ENCODE data around the gene SLC27A2.
A peak's percentile ranks its signal among the peaks of the same experiment; 100 is the strongest.

Gene SLC27A2

DNA sequence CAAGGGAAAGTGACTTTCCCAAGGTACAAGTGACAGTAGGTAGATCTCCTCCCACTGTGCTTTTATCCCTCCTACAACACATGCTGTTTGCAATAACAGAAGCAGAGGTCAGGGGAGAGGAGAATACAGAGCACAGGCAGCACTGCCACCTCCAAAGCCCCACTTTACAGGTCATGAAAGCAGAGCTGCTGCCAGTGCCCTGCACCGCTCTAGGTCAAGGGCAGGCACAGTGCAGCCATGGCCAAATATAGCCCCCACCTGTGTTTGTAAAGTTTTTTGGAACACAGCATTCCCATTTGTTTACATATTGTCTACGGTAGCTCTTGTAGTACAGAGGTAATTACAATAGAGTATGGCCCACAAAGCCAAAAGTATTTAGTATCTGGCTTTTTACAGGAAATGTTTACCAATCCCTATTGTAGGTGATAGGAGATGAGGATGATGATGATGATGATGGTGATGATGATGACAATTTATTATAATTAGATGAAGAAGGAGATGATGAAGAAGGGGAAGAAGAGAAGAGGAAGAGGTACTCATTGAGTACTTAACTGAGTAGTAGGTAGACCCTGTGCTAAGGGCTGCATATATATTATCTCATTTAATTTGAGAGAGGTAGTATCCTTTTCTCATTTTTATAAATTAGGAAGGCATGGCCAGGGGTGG, 63.1 kb downstream of the SLC27A2 start:
- no peak for DNase-seq

DNA sequence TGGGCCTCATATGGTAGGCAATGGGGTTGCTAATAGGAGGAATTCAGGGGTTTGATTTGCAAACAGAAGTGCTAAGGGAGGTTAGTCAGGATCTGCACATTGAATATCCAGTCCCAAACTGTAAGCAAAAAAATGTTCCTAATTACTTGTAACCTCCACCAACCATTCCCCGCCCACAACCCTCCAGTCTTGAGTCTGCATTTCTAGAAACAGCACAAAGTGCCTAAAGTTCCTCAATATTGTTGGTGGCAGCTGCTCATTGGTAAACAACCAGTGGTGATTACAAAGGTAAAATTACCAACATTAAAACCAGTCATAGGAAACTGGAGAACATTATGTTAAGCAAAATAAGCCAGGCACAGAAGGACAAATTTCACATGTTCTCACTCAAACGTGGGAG, 64.6 kb downstream of the SLC27A2 start:
- DNase-seq = no peak

DNA sequence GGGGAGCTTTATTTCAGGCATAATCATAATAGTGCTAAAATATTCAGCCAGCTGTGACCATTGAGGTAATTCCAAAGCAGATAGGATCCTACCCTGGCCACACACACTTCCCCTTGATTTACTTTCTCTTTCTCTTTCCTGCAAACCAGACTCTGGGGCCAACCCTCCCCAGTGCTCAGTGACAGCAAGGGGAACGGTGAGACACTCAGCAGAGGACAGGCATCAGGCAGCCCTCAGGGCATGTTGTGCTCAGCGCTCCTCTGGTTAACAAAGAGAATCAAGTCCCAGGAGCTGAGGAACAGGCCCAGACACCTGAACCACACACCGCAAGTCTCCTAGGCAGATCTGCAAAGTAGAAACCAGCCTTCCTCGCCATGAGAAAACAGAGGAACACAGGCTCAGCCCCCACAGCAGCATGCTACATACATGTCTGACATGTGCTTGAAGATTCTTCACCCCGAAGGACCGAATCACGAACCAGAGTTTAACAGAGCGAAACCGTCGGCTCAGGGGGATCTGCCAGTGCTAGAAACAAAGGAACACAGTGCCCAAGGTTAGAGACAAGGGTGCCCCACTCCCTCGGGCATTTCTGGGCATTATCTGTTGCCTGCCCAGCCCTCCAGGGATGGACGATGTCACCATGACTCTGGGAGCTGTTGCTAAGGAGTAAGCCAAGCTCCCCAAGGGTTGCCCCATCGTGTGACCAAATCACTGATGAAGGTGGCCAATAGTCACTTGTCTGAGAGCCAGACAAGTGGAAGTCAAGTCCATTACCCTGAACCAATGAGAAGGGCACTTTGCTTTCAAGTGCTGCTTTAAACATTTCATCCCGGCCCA, 66.0 kb downstream of the SLC27A2 start:
- peak; percentile 41 for DNase-seq

DNA sequence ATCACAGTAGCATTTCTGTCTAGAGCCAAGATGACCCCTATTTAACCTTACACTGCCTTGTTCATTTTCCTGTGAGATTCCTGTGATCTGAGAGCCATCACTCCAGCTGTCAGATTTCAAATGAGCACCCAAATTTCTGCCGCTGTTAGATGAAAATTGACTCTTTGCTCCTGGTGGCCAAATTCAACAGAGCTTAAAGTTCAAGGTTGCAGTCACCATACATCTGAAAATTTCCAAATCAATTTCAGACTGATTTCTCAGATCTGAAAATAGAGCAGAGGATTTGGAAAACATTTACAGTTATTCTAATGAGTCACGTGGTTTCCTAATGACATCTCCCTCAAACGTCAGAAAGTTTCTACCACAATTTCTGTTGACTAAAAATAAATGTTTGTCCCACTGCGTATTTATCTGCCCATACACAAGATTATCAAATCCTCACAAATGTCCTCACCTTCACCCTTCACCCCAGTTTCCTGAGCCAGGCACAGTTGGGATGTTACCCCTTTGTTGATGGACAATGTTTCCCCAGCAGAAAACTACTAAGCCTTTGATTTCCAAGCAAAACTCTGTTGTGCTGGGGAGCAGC, 67.1 kb downstream of the SLC27A2 start:
- no peak for DNase-seq

DNA sequence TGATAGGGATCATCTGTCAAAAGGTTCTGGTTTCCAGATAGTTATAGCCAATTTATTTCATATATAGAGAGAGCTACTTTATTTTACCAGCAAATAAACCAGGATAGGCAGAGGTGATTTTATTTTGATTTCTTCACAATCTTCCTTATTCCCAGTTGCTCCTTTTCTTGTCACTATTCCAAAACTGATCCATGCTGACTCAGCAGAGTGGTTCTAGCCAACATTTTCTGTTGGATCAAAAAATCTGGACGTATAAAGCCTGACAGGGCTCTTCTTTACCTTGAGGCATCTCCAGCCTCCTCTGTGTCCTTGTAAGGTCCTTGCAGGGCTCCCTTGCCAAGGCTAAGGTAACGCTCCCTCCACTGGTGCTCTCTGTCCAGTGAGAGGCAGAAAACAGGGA, 67.7 kb downstream of the SLC27A2 start:
- DNase-seq = no peak

DNA sequence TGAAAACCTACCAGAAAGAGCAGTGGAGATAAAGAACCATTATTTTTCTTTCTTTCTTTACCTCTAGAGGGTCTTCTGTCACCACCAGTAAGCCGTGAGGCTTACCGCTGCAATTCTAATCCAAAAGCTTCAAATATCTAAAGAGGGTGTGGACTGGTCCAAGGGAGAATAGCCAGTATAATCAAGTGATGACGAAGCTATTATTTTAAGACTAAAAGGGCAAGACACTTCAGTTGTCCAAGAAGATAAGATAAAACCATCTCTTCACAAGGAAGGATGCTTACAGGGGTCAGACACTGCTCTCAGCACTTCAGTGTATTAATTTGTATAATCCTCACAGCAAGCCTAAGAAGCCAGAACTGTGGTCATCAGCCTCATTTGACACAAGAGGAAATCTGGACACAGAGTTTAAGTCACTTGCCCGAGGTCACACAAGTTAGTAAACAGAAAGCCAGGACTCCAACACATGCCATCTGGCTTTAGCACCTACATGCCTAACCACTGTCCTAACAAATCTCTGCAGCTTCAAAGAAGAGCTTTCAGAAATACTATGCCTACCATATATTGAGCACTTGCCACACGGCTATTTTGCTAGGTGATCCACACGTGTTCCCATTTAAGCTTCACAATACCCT, 68.9 kb downstream of the SLC27A2 start:
- no peak for DNase-seq

DNA sequence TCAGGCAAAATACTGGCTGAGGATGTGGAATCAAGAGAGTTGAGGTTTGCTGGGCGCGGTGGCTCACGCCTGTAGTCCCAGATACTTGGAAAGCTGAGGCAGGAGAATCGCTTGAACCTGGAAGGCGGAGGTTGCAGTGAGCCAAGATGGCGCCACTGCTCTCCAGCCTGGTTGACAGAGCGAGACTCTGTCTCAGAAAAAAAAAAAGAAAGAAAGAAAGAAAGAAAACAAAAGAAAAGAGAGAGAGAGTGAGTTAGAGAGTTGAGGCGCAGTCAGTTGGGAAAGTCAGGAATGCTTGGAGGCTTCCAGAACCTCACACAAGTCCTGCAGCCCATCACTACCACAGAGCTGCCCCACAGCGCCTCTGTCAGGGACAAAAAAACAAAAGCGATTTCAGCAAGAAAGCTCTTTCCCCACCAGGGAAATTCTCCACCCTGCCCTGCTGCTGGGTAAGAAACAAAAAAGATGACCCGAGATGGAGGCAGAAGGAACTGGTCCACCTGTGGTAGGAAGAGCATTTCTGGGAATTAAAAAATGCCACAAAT, 69.7 kb downstream of the SLC27A2 start:
- no peak for DNase-seq

DNA sequence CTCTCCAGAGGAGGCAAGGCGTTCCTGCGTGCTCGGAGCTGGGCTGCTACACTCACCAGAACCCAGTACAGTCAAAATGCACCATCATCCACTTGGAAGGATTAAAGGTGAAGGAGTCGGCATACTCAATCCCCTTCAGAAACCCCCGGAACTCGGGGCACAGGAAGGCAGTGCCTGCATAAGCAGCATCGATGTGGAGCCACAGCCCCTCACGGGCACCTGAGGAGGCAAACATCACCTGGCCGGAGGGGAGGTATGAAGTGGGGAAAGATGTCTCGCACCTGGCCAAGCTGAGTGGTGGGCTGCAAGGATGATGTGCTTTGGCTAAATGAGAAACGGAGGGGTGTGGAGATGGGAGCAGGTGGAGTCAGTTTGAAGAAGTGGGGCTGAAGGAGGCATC, 70.6 kb downstream of the SLC27A2 start:
- no peak for DNase-seq

DNA sequence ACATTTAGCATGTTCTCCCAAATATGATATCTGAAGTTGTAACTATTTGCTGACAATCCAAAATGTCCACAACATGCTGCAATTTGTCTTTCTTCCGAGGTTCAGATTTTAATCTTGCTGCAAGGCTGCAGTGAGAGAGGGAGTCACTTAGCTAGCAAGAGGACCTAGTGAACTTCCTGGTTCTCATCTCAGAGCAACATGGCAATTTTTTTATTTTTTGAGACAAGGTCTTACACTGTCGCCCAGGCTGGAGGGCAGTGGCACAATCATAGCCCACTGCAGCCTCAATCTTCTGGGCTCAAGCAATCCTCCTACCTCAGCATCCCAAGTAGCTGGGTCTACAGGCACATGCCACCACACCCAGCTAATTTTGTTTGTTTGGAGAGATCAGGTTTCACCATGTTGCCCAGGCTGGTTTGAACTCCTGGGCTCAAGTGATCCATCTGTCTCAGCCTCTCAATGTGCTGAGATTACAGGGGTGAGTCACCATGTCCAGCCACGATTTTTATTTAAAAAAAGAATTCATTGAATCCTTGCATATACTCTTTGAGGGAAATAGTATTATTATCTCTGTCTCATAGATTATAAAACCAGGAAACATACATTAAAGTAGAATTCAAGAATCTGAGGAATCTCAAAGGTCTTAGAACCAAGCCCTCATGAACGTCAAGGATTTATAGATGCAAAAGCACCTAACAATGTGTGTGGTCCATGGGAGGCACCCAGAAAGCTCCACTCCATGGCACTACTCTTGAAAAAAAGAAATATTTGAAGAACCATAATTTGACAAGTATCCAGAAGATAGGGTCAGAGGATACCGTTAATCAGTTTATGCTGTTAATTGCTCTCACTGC, 74.4 kb downstream of the SLC27A2 start:
- no peak for DNase-seq

DNA sequence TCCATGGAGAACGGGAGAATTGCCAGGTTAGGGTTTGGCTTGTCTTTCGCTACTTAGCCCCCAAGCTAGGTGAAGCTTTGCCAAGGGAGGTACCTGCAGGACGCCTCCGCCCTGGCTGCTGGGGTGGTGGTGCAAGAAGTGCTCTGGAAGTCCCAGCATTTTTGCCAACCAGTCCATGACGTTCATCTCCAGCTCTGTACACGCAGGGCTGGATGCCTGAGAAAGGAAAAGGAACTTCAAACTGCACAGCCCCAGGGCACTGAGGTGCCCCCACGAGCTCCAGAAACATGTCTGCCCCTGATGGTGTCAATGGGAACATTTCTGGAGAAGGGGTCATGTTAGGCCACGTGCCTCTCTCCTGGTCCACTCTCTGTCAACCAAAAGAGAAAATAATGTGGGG, 75.3 kb downstream of the SLC27A2 start:
- no peak for DNase-seq

DNA sequence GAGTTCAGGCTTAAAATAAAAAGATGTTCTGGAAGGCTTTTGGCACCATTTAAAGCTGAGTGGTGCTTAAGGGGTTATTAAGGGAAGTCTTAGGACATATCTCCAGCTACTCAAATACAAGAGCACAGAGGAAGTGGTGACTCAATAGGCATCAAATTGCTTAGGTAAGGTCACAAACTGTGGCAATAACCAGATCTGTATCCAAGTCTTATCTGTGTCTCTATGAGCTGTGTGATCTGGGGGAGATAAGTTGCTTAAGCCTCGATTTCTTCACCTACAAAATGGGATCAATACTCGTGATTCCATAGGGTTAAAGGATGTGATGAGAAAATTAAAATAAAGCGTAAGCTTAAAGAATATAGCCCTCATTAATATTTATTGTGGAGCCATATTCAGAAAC, 75.9 kb downstream of the SLC27A2 start:
- DNase-seq = no peak

DNA sequence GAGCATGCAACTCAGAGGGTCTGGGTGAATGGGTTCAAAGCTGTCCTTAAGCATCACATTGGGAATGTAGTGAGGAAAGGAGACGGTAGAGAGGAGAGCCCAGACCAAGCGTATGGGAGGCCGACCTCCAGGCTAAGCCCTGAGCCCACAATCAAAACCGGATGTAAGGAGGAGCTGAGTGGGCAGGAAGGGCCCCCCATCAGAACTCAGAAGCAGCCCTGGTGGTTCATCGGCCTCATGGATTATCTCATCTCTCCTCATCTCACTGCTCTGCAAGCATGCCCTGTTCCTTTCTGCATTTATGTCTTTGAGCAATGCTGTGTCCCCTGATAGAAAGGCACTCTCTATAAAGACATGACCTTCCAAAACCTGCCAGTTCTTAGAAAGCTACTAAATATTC, 77.3 kb downstream of the SLC27A2 start:
- no peak for DNase-seq

DNA sequence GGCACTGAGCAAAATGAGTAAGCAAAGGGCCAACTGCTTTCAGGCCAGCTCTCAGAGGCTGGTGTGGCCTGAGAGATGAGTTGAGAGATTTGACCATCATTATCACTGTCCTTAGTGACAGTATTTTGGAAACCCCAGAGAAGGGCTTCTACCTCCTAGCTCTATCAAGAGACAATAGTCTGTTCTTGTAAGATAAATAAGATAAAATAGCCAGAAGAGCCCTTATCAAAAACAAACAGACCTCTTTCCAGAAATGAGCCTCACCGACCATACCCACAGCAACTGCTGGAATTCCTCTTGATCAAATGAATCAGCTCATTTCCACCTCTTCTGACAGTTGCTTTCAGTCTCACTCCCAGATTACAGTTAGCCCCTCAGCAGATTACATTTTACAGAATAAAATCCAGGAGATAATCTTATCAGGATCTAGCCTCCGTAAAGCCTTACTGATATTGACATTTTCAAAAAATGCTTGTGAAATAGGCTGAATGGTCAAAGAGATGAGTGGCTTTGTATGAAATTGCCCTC, 79.0 kb downstream of the SLC27A2 start:
- no peak for DNase-seq

DNA sequence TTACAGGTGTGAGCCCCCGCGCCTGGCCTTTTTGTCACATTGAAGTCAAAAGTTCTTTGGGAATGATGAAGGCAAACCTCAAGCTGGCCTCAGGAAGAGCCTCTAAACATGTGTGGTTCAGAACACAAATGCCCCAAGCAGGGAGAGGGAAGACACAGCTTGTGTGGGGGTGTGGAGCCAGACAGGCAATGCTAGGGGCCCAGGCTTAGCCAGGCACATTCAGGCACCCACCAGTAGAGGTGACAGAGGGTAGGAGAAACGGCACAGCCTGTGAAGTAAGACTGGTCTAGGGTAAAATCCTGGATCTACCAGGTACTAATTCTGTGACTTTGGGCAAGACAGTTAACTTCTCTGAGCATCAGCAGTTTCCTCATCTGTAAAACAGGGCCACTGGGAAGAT, 80.0 kb downstream of the SLC27A2 start:
- DNase-seq = no peak

DNA sequence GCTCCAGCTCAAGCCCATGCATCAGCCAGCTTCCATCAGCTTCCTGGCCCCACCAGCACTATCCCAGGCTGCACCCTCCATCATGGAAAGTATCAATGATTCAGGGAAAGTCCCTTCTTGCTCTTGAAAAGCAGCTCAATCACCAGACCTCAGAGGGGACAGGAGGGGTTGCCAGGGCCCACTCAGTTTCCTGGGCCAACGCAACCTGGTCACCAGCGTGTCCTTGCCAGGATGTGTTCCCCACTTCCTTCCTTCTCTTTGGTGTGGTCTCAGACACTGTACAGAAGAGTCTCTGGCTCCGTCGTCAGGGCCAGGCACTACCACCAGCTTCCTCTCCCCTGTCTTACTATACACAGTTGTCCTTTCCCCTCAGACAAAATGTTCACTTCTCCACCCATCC, 80.5 kb downstream of the SLC27A2 start:
- peak; percentile 52 for DNase-seq

DNA sequence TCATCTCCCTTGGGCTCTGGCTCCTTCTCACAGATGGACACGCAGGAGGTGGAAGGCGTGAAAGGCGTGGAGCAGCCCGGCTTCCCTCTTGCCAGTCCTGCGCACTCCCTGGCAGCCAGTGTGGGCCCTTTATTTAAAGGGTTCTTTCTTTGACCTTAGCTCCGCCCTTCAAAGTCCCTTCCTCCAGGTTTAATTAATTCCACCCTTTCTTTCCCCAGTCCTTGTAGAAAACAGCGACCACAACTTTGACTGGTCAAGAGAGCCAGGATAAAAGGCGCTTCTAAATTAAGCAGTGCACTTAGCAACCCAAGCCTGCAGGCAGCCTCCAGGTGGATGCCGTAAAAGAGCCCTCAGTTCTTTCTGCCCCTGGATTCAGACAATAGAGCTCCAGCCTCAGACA, 83.6 kb downstream of the SLC27A2 start, which contains the start of gene HDC:
Gene HDC, minus strand, starts transcription at position 107 of the 400 bp plus-strand sequence. Its CDS starts 103 bp downstream, at position 4.
- no peak for DNase-seq

DNA sequence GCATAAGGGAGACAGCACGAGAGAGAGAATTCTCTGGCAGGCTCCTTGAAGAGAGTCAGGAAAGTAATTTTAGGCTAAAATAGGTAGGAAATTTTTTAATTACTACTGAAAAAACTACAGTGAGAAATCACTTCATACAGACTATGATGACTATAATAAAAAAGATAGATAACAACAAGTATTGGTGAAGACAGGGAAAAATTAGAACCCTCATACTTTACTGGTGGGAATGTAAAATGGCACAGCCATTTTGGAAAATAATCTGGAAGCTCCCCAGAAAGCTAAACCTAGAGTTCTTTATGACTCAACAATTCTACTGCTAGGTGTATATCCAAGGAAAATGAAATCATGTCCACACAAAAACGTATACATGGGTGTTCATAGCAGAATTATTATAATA, 85.6 kb downstream of the SLC27A2 start:
- DNase-seq = no peak

DNA sequence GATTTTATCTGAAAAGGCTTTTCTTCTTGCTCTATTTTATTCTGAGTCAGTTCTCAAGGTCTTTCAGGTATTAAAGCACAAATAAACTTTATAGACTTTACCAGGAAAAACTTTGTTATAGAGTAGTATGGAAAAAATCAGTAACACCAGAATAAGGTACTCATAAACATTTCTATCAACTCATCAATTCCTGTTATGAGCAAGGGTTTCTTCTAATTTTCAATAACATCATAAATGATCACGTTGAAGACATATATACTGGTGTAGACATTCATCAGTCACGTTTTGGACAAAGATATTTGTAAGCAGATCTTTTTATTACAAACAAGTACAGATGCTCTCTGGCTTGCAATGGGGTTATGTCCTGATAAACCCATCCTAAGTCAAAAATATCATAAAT, 93.1 kb downstream of the SLC27A2 start:
- DNase-seq = no peak

DNA sequence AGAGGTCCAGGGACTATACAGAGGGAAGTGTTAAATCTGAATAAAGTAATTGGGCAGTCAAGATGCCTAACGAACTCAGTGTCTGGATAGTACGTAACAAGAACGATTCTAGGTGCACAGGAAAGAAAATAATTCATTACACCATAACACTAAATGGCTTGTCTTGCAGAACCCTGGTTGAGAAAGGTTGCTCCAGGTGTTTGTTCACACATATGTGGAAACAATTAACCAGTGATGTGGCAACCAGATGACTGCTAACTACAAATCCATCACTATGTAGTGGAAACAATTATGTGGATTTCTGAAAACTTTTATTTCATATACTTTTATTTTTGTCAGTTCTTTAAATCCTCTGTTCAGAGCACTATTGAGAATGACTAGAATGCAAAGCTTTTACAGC, 93.9 kb downstream of the SLC27A2 start:
- DNase-seq = no peak

DNA sequence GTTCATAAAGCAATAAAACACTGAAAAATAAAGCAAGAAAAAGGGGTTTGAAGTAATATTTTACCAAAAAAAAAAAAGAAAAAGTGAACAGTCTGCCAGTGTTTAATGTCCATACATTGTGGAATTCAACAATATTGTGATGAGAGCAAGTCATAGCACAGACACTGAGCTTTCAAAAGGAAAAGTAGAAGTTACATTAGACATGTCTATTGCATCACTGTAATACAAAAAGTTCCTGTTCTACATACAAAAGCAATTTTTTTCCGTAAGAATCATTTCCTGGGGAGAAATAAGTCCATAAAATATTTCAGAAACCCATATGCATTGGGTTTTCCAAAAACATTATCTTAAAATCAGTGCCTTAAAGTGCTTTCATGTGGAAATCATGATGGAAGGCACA, 95.4 kb downstream of the SLC27A2 start:
- DNase-seq = no peak

DNA sequence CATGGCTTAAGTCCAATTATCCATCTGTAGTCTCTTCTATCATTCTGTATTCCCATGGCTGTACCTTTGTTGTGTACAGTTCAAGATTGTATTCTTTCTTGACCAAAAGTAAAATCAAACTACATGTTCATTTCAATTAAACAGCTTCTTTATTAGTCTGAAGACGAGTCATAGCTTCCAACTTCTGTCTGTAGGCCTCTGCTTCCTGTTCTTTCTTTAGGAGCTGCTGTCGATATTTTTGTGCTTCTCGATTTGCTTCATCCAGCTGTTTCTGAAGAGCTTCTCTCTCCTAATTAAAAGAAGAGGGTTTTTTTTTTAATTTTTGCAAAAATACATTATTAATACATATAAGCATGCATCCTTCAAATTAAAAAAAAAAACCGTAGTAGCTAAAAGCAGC, 96.5 kb downstream of the SLC27A2 start:
- no peak for DNase-seq

DNA sequence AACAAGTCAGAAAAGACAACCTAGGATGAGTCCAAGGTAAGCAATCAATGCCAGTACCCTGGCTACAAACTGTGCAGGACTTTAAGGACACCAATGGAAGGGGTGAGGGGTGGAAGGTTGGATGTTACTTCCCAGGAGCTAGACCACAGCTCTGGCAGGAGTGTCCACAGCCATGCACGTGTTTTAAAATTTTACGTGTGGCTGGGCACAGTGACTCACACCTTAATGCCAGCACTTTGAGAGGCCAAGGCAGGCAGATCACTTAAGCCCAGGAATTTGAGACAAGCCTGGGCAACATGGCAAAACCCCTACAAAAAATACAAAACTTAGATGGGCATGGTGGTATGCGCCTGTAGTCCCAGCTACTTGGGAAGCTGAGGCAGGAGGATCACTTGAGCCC, 98.3 kb downstream of the SLC27A2 start:
- DNase-seq = no peak
